Lung (tissue), 12 donors: ENCODE measurements around the gene DPH5. TPM values are rescaled to one million over a fixed set of nuclear protein-coding genes. Genes with fewer than 3 reads are reported as not detected.

Source experiments
- ATAC-seq: fragments of 200-7000 bp; cut with Tn5 transposase; one replicate; pipeline ENCODE4 v1.9.1; 2020; ENCODE audit warnings: moderate number of reproducible peaks; ENCODE audit not compliant: insufficient read depth, low FRiP score
- DNase-seq, 3 donors: peaks; one replicate each; pipeline ENCODE4 v3.0.0-alpha.2; 2013 to 2017
- H3K27ac ChIP-seq, 2 donors: one replicate each; pipeline ENCODE4 v1.5.1; 2013; ENCODE audit warnings: mild to moderate bottlenecking in 2 of 2, moderate library complexity in 2 of 2, control low read depth in 1 of 2, inconsistent platforms in 1 of 2, low read depth in 1 of 2, low read length in 1 of 2
- H3K27me3 ChIP-seq, 3 donors: one replicate each; pipeline ENCODE4 v1.5.1; 2013; ENCODE audit warnings: low read length in 2 of 3; ENCODE audit not compliant: control insufficient read depth in 3 of 3, insufficient read depth in 3 of 3
- H3K36me3 ChIP-seq, 4 donors: one replicate each; pipeline ENCODE4 v1.5.1; 2013; ENCODE audit warnings: low read length in 4 of 4, mild to moderate bottlenecking in 1 of 4, moderate library complexity in 1 of 4; ENCODE audit not compliant: control insufficient read depth in 4 of 4, insufficient read depth in 4 of 4
- H3K4me1 ChIP-seq, 5 donors: one replicate each; pipeline ENCODE4 v1.5.1; 2013; ENCODE audit warnings: low read length in 5 of 5, mild to moderate bottlenecking in 2 of 5, moderate library complexity in 1 of 5; ENCODE audit not compliant: control insufficient read depth in 5 of 5, insufficient read depth in 5 of 5
- H3K4me3 ChIP-seq: one replicate; pipeline ENCODE4 v1.5.1; 2013; ENCODE audit warnings: mild to moderate bottlenecking, control low read depth, moderate library complexity
- H3K9ac ChIP-seq, 2 donors: one replicate each; pipeline ENCODE4 v1.5.1; 2013; ENCODE audit warnings: low read length in 2 of 2, control low read depth in 1 of 2; ENCODE audit not compliant: insufficient read depth in 1 of 2
- H3K9me3 ChIP-seq, 4 donors: one replicate each; pipeline ENCODE4 v1.5.1; 2013; ENCODE audit warnings: low read length in 3 of 4, mild to moderate bottlenecking in 1 of 4, moderate library complexity in 1 of 4; ENCODE audit not compliant: control insufficient read depth in 4 of 4, insufficient read depth in 3 of 4
- WGBS, 2 donors: extraction: QIAGEN DNeasy Blood & Tissue Kit; methylation state at CpG; one replicate each; pipeline ENCODE4 v1.1.7; 2013; 5-methylcytosine and 5-hydroxymethylcytosine counted together
- polyA plus RNA-seq, 2 donors: library from polyadenylated mRNA; stranded (reverse); fragments of 200-250 nt; gene quantifications; one replicate each; pipeline ENCODE4 v1.2.1, GENCODE V29; 2013
- total RNA-seq, 2 donors: library from RNA; depleted of rRNA in 1 of 2; stranded (reverse); fragments of >200 nt in 1 of 2; gene quantifications; one replicate each; pipeline ENCODE4 v1.2.1, GENCODE V29; 2014 to 2021
- TF ChIP-seq, protein P1 (sequence below): IDR thresholded peaks from 2 replicates; pipeline ENCODE4 v1.5.1; 2012; ENCODE audit warnings: mild to moderate bottlenecking; ENCODE audit errors: control extremely low read depth, extremely low read depth
- donor health status: control.
- donor health status: control.
- donor health status: Bipolar disorder and iron deficiency.
- donor health status: healthy.
- donor health status: DM: yes; HTN: yes; CAD: no.

The DPH5 gene
- total and polyA plus RNA-seq, 4 donors, result 21.2 to 30.7 (median 27.2) TPM

GRCh38 chr1:100995198-100995988 is 30.2 kb downstream of the DPH5 start:
- WGBS, 2 donors, result 31 to 40% methylated on average over 4 of the region's 4 CpGs
- H3K27me3 ChIP-seq, result no peaks in the 10 kb centered on the region
- H3K36me3 ChIP-seq, result peaks cover 3 to 8% (median 5%) of the 10 kb centered on the region in 4 donors
- H3K4me1 ChIP-seq, result peaks cover 0 to 61% (median 21%) of the 10 kb centered on the region in 5 donors
- H3K9ac ChIP-seq, result peak overlapping the region in 1 of 2 donors; percentile 58
- TF ChIP-seq, protein P1, sequence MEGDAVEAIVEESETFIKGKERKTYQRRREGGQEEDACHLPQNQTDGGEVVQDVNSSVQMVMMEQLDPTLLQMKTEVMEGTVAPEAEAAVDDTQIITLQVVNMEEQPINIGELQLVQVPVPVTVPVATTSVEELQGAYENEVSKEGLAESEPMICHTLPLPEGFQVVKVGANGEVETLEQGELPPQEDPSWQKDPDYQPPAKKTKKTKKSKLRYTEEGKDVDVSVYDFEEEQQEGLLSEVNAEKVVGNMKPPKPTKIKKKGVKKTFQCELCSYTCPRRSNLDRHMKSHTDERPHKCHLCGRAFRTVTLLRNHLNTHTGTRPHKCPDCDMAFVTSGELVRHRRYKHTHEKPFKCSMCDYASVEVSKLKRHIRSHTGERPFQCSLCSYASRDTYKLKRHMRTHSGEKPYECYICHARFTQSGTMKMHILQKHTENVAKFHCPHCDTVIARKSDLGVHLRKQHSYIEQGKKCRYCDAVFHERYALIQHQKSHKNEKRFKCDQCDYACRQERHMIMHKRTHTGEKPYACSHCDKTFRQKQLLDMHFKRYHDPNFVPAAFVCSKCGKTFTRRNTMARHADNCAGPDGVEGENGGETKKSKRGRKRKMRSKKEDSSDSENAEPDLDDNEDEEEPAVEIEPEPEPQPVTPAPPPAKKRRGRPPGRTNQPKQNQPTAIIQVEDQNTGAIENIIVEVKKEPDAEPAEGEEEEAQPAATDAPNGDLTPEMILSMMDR, result no peak
- ATAC-seq (no peak), DNase-seq (peak; percentile 44 to 96 (median 95))
- peak overlapping the region in 1 of 2 donors; percentile 21 for H3K27ac ChIP-seq
- no peaks in the 10 kb centered on the region for H3K9me3 ChIP-seq
- no peak overlapping the region for H3K4me3 ChIP-seq

DNA sequence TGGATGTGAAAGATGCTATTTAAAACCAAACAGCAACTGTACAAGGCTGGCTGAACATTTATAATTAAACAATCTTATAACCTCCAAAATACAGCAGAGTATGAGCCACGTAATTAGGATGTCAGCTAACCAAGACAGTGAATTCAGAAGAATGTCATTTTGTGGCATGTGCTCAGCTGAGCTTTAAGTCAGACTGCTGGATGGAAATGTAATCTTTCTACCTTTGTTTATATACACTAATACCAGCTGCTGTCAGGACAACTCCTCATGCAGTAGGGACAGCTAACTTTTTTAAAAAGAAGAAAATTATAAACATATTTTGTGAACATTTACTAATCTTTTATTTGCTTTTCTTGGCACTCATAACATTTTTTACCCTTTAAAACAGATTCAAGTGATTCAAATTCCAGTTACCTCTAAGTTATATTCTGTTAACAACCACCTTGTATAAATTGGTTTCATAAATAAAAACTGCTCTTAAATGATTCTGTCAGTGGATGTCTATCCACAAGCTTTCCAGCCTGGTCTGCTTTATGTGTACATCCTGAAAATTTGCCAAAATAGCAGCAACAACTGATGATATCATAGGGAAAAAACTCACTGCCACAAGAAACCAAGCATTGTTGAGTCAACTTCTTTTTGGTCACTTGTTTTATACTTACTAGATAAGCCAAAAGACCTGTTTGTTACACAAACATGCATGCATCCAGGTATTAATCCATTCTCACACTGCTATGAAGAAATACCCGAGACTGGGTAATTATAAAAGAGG is 36.1 kb downstream of the DPH5 start:
- no peak for ATAC-seq

GRCh38 chr1:100988121-100988520 is 37.5 kb downstream of the DPH5 start:
- DNase-seq (peak in 2 of 3 donors; percentile 78 to 79), ATAC-seq (no peak)
- 85 to 87% methylated on average over 3 of the region's 3 CpGs for whole genome bisulfite sequencing, 2 donors
- Histone ChIP-seq H3K9me3 (no peaks in the 10 kb centered on the region), H3K4me1 (peaks cover 0 to 52% (median 21%) of the 10 kb centered on the region in 5 donors), H3K36me3 (peaks cover 0 to 9% (median 3%) of the 10 kb centered on the region in 4 donors), H3K9ac (no peak overlapping the region), H3K4me3 (no peak overlapping the region), H3K27me3 (no peaks in the 10 kb centered on the region), H3K27ac (no peak overlapping the region)
- TF ChIP-seq, protein P1, result no peak

More for the DNA sequence above, 36.1 kb downstream of the DPH5 start:
- H3K4me3 ChIP-seq, result no peak overlapping the region
- 51 to 76% methylated on average over 2 of the region's 2 CpGs for WGBS, 2 donors
- TF ChIP-seq, protein P1, result no peak
- peaks cover 0 to 43% (median 16%) of the 10 kb centered on the region in 5 donors for H3K4me1 ChIP-seq
- no peaks in the 10 kb centered on the region for H3K9me3 ChIP-seq
- H3K27ac ChIP-seq, result peak overlapping the region in 1 of 2 donors; percentile 40
- peak overlapping the region in 1 of 2 donors; percentile 73 for H3K9ac ChIP-seq
- H3K36me3 ChIP-seq, result peaks cover 0 to 9% (median 3%) of the 10 kb centered on the region in 4 donors
- peak in 2 of 3 donors; percentile 90 to 92 for DNase-seq
- H3K27me3 ChIP-seq, result no peaks in the 10 kb centered on the region
